Spleen (tissue), 7 donors: Measurements from ENCODE around the gene AGFG2.

ENCODE experiments used
- CTCF ChIP-seq, 11 experiments: fragments of 200-600 bp in 7 of 11; fragments of 450-650 bp in 4 of 11; sonication (generic) in 4 of 11; IDR thresholded peaks in 8 of 11; conservative IDR thresholded peaks in 3 of 11; 1 replicate in 7 of 11; 2 replicates in 4 of 11; pipeline versions ENCODE4 v1.4.0 to v1.8.0; 2016 to 2021; ENCODE audit warnings: antibody characterized with exemption in 11 of 11, inconsistent platforms in 4 of 11, mild to moderate bottlenecking in 1 of 11
- POLR2AphosphoS5 ChIP-seq, 3 donors: sonication (generic); formaldehyde crosslinking; IDR thresholded peaks; one replicate each; pipeline ENCODE4 v1.5.1; 2017; ENCODE audit warnings: antibody characterized with exemption in 3 of 3
- donor health status: DM: no; HTN: no; CAD: no; lungs with moderate emphysema.
- donor health status: DM: no; HTN: no; CAD: no.
- donor health status: DM: no; HTN: no; CAD: no.

GRCh38 chr7:100491192-100491578, 47.8 kb upstream of the AGFG2 start:
- TF ChIP-seq CTCF (IDR thresholded peaks at IDR 0.05 in 8 of 11, conservative IDR thresholded peaks at IDR 0.05 in 3 of 11): no peak
- TF ChIP-seq POLR2AphosphoS5 (IDR thresholded peaks at IDR 0.05): no peak
